ENCODE results near the gene SLC24A4.

Gene SLC24A4

GRCh38 chr14:92404938-92405337 is 82.0 kb downstream of the SLC24A4 start:
- Histone ChIP-seq H3K4me3 (ENCODE audit: low read depth, low read length) (no peak overlapping the region), H3K27ac (no peak overlapping the region), H3K36me3 (replicated peaks) (no peaks in the 10 kb centered on the region), H3K27me3 (replicated peaks) (no peaks in the 10 kb centered on the region)
- TF ChIP-seq, protein P1, sequence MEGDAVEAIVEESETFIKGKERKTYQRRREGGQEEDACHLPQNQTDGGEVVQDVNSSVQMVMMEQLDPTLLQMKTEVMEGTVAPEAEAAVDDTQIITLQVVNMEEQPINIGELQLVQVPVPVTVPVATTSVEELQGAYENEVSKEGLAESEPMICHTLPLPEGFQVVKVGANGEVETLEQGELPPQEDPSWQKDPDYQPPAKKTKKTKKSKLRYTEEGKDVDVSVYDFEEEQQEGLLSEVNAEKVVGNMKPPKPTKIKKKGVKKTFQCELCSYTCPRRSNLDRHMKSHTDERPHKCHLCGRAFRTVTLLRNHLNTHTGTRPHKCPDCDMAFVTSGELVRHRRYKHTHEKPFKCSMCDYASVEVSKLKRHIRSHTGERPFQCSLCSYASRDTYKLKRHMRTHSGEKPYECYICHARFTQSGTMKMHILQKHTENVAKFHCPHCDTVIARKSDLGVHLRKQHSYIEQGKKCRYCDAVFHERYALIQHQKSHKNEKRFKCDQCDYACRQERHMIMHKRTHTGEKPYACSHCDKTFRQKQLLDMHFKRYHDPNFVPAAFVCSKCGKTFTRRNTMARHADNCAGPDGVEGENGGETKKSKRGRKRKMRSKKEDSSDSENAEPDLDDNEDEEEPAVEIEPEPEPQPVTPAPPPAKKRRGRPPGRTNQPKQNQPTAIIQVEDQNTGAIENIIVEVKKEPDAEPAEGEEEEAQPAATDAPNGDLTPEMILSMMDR (IDR thresholded peaks at IDR 0.05; ENCODE audit: low read depth, low read length, missing control alignments), result no peak
- in situ Hi-C loops (cut with HindIII; ENCODE audit: low pct_ligation_motif_present, low sequenced_read_pairs), result no loop called here
- DNase-seq, result no peak

GRCh38 chr14:92407410-92407809 is 84.4 kb downstream of the SLC24A4 start:
- H3K4me3 ChIP-seq (ENCODE audit: low read depth, low read length), result no peak overlapping the region
- TF ChIP-seq, protein P1 (IDR thresholded peaks at IDR 0.05; ENCODE audit: low read depth, low read length, missing control alignments), result no peak
- in situ Hi-C loops (cut with HindIII; ENCODE audit: low pct_ligation_motif_present, low sequenced_read_pairs), result no loop called here
- H3K27ac ChIP-seq, result no peak overlapping the region
- no peaks in the 10 kb centered on the region for H3K36me3 ChIP-seq (replicated peaks)
- no peak for DNase-seq
- H3K27me3 ChIP-seq (replicated peaks), result no peaks in the 10 kb centered on the region

GRCh38 chr14:92409043-92409442 is 86.1 kb downstream of the SLC24A4 start:
- no peaks in the 10 kb centered on the region for H3K36me3 ChIP-seq (replicated peaks)
- TF ChIP-seq, protein P1 (IDR thresholded peaks at IDR 0.05; ENCODE audit: low read depth, low read length, missing control alignments), result no peak
- no peak overlapping the region for H3K4me3 ChIP-seq (ENCODE audit: low read depth, low read length)
- H3K27ac ChIP-seq, result no peak overlapping the region
- no peak for DNase-seq
- H3K27me3 ChIP-seq (replicated peaks), result no peaks in the 10 kb centered on the region
- in situ Hi-C loops (cut with HindIII; ENCODE audit: low pct_ligation_motif_present, low sequenced_read_pairs), result no loop called here

DNA sequence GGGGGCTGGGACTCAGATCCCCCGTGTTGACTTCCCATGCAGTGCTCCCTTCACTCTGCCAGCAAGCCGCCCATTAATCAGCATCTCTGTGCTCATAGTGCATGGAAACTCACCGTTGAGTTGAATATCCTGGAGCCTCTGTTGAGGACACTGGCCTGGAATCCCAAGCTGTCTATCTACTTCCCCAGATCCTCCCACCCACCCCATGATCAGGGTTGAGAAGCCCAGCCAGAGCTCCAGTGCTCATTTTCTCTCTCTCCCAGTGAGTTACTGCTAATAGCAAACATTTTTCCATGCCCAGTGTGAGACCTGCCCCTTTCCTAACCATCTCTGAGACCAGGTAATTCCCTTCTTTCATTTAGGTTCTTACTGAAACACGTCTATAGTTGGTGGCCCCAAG is 88.2 kb downstream of the SLC24A4 start:
- TF ChIP-seq, protein P1 (IDR thresholded peaks at IDR 0.05; ENCODE audit: low read depth, low read length, missing control alignments), result no peak
- Histone ChIP-seq H3K27me3 (replicated peaks) (no peaks in the 10 kb centered on the region), H3K4me3 (ENCODE audit: low read depth, low read length) (no peak overlapping the region), H3K36me3 (replicated peaks) (no peaks in the 10 kb centered on the region), H3K27ac (no peak overlapping the region)
- in situ Hi-C loops (cut with HindIII; ENCODE audit: low pct_ligation_motif_present, low sequenced_read_pairs), result no loop called here
- DNase-seq, result no peak

- Histone ChIP-seq H3K27ac (no peak overlapping the region), H3K36me3 (replicated peaks) (no peaks in the 10 kb centered on the region), H3K27me3 (replicated peaks) (no peaks in the 10 kb centered on the region), H3K4me3 (ENCODE audit: low read depth, low read length) (no peak overlapping the region)
- in situ Hi-C loops (cut with HindIII; ENCODE audit: low pct_ligation_motif_present, low sequenced_read_pairs), result no loop called here
- DNase-seq, result no peak
- TF ChIP-seq, protein P1 (IDR thresholded peaks at IDR 0.05; ENCODE audit: low read depth, low read length, missing control alignments), result no peak
These were observed 89.0 kb downstream of the SLC24A4 start for GRCh38 chr14:92411941-92412340.

- Histone ChIP-seq H3K36me3 (replicated peaks) (no peaks in the 10 kb centered on the region), H3K27me3 (replicated peaks) (no peaks in the 10 kb centered on the region), H3K4me3 (ENCODE audit: low read depth, low read length) (no peak overlapping the region), H3K27ac (no peak overlapping the region)
- TF ChIP-seq, protein P1 (IDR thresholded peaks at IDR 0.05; ENCODE audit: low read depth, low read length, missing control alignments), result no peak
- DNase-seq, result no peak
- in situ Hi-C loops (cut with HindIII; ENCODE audit: low pct_ligation_motif_present, low sequenced_read_pairs), result no loop called here
These were observed 89.9 kb downstream of the SLC24A4 start for GRCh38 chr14:92412912-92413311.

Data from brain microvascular endothelial cell (primary cell).